WTC11 (cell line): ENCODE data around the gene TNKS2.
"Not testable (repeated sequence)": the region's sequence is repeated elsewhere in the genome, so short reads cannot be mapped to it uniquely, and the experiment has no call there.

Experiments
- ARID4B ChIP-seq: sonication (generic); formaldehyde crosslinking; IDR thresholded peaks from 2 replicates; pipeline ENCODE4 v1.8.0; 2023; ENCODE audit warnings: missing genetic modification reagents, mild to moderate bottlenecking, borderline replicate concordance
- ATF2 ChIP-seq: sonication (generic); formaldehyde crosslinking; IDR thresholded peaks from 2 replicates; pipeline ENCODE4 v1.8.1; 2022; ENCODE audit warnings: low read depth, missing genetic modification reagents, borderline replicate concordance
- CREB1 ChIP-seq: sonication (generic); formaldehyde crosslinking; IDR thresholded peaks from 2 replicates; pipeline ENCODE4 v1.8.0; 2023; ENCODE audit warnings: mild to moderate bottlenecking, missing genetic modification reagents
- CTCF ChIP-seq: fragments of 200-600 bp; IDR thresholded peaks from 2 replicates; pipeline ENCODE4 v1.8.0; 2022; ENCODE audit warnings: antibody characterized with exemption
- FOXJ3 ChIP-seq: sonication (generic); formaldehyde crosslinking; IDR thresholded peaks from 2 replicates; pipeline ENCODE4 v1.9.0; 2021; ENCODE audit warnings: missing genetic modification reagents, mild to moderate bottlenecking, borderline replicate concordance
- HMGXB4 ChIP-seq: sonication (generic); formaldehyde crosslinking; IDR thresholded peaks from 2 replicates; pipeline ENCODE4 v1.8.1; 2023; ENCODE audit warnings: mild to moderate bottlenecking, moderate library complexity, missing genetic modification reagents
- JUN ChIP-seq: sonication (generic); formaldehyde crosslinking; IDR thresholded peaks from 2 replicates; pipeline ENCODE4 v1.8.0; 2023; ENCODE audit warnings: mild to moderate bottlenecking, missing genetic modification reagents
- NFE2L1 ChIP-seq: sonication (generic); formaldehyde crosslinking; IDR thresholded peaks from 2 replicates; pipeline ENCODE4 v1.8.1; 2023; ENCODE audit warnings: missing genetic modification reagents
- NR1H2 ChIP-seq: sonication (generic); formaldehyde crosslinking; IDR thresholded peaks from 2 replicates; pipeline ENCODE4 v1.9.0; 2021; ENCODE audit warnings: mild to moderate bottlenecking, moderate library complexity, missing genetic modification reagents
- PRRX2 ChIP-seq: fragments of 250-450 bp; sonication (Bioruptor Pico); IDR thresholded peaks from 2 replicates; pipeline ENCODE4 v1.8.0; 2021; ENCODE audit warnings: mild to moderate bottlenecking
- TCF7 ChIP-seq: sonication (generic); formaldehyde crosslinking; IDR thresholded peaks from 2 replicates; pipeline ENCODE4 v1.8.0; 2022; ENCODE audit warnings: mild to moderate bottlenecking, low read depth, missing genetic modification reagents, moderate library complexity
- ZBTB43 ChIP-seq: sonication (generic); formaldehyde crosslinking; IDR thresholded peaks from 2 replicates; pipeline ENCODE4 v1.8.1; 2023; ENCODE audit warnings: mild to moderate bottlenecking, missing genetic modification reagents
- ZNF263 ChIP-seq: sonication (generic); formaldehyde crosslinking; IDR thresholded peaks from 2 replicates; pipeline ENCODE4 v1.8.1; 2022; ENCODE audit warnings: low read depth, mild to moderate bottlenecking, moderate library complexity, missing genetic modification reagents
- TF ChIP-seq, protein P1 (sequence below): sonication (generic); formaldehyde crosslinking; IDR thresholded peaks from 2 replicates; pipeline ENCODE4 v1.8.0; 2022; ENCODE audit warnings: mild to moderate bottlenecking, missing genetic modification reagents

DNA sequence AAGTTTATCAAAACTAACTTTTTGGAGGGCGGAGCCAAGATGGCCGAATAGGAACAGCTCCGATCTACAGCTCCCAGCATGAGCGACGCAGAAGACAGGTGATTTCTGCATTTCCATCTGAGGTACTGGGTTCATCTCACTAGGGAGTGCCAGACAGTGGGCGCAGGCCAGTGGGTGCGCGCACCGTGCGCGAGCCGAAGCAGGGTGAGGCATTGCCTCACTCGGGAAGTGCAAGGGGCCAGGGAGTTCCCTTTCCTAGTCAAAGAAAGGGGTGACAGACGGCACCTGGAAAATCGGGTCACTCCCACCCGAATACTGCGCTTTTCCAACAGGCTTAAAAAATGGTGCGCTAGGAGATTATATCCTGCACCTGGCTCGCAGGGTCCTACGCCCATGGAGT, 48.6 kb upstream of the TNKS2 start:
- TF ChIP-seq CTCF; HMGXB4 (CRISPR knock-in tag); CREB1 (CRISPR knock-in tag); PRRX2; ATF2 (CRISPR knock-in tag); ZBTB43 (CRISPR knock-in tag); NR1H2 (CRISPR knock-in tag); JUN (CRISPR knock-in tag); TCF7 (CRISPR knock-in tag); ZNF263 (CRISPR knock-in tag); FOXJ3 (CRISPR knock-in tag); NFE2L1 (CRISPR knock-in tag); ARID4B (CRISPR knock-in tag): not testable (repeated sequence)
- TF ChIP-seq, protein P1, sequence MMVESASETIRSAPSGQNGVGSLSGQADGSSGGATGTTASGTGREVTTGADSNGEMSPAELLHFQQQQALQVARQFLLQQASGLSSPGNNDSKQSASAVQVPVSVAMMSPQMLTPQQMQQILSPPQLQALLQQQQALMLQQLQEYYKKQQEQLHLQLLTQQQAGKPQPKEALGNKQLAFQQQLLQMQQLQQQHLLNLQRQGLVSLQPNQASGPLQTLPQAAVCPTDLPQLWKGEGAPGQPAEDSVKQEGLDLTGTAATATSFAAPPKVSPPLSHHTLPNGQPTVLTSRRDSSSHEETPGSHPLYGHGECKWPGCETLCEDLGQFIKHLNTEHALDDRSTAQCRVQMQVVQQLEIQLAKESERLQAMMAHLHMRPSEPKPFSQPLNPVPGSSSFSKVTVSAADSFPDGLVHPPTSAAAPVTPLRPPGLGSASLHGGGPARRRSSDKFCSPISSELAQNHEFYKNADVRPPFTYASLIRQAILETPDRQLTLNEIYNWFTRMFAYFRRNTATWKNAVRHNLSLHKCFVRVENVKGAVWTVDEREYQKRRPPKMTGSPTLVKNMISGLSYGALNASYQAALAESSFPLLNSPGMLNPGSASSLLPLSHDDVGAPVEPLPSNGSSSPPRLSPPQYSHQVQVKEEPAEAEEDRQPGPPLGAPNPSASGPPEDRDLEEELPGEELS (CRISPR knock-in tag) = not testable (repeated sequence)
